HG02852 (cell line): ENCODE data around the gene HSPA4.
"Not testable (repeated sequence)": the region's sequence is repeated elsewhere in the genome, so short reads cannot be mapped to it uniquely, and the experiment has no call there.

Source experiments
- ATAC-seq: cut with Tn5 transposase; IDR thresholded peaks from one replicate; pipeline ENCODE4 v1.9.1; 2021; ENCODE audit warnings: mild to moderate bottlenecking, moderate library complexity; ENCODE audit not compliant: unreplicated experiment

Gene HSPA4

DNA sequence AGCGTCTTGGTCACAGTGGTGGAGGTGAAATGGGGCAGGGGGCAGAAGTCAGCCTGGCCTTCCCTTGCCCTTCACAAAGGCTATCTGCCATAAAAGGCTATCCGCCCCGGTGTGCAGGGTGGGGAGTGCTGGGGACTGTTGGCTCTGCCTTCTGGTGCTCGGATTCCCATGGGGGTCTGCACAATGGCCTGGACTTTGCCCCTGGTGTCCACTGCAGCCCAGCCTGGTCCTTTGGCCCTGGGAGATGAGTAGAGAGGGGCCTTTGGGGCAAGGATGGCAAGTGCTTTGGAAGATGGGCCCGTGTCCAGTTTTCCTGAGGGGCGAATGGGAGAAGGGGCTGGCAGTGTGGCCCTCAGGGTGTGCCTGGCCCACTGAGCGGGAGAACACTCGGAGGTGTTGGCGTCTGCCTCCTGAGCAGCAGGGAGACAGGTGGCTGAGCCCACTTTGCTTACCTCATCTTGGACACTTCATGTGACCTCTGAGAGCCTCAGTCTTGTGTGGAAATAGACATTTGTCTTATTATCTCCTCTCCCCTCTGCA, 69.9 kb downstream of the HSPA4 start:
- ATAC-seq, result no peak

DNA sequence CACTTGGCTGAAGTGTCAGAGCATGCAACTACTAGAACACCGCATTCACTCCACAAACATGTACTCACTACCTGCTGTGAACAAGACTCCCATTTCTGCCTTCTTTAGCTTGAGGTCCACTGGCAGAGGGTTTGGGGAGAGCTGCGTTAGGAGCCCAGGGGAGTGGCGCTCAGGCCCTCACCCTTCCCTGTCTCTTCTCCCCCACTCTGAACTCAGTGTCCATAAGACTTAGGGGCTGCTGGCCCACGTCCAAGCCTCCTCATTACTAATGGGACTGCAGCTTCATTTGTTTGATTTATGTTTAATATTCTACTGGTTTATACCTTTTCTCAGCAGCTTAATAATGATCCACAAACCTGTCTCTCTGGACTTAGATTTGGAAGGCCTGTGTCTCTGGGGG, 70.9 kb downstream of the HSPA4 start:
- ATAC-seq, result no peak

DNA sequence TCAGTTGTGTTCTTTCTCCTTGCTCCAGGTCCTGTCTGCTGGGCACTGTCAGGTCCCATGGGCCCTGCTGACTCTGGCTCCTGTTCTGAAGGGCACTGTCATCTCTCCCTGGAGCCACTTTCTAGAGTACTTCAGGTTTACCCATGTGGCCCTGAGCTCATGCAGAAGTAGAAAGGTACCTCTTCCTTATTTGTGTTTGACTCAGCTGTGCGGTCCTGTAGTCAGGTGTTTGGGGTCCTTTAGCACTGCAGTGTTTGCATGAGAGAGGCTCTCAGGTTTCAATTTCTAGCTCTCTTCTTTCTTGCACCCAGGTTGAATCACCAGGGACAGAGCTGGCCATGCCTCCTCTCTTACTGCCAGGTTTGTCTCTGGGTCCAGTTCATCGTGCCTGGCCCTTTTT, 71.5 kb downstream of the HSPA4 start:
- ATAC-seq, result peak; percentile 45

DNA sequence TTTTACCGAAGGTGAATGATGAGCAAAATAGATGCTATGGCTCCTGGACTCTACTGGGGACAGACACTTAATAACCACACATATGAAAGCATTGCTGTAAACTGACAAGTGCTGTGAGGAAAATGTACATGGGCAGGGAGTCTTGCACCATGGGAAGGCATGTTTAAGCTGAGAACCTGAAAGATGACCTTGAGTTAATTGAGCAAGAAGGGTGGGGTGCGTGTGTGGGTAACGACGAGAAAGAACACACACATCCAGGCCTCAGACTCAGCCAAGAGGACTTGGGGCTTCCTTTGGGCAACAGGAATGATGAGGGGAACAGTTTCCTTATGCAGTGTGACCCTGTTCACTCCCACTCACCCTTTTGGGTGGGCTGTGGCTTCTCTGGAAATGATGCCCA, 73.1 kb downstream of the HSPA4 start:
- no peak for ATAC-seq

DNA sequence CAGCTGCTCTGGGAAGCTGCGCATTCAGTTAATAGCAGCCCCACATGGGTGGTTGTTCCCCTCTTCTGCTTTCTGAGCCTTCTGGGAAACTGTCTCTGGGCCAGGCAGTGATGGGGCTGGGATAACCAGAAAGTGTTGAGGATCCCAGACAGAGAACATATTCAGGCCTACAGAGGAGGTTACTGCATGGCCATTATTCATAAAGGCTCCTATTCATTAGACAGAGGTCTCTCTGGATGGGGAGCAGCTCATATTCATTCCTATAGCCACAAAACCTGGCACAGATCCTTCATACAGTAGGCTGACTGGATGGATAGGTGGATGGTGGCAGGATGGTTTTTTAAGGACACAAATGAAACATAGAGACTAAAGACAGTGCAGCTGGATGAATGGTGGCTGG, 76.3 kb downstream of the HSPA4 start:
- no peak for ATAC-seq

DNA sequence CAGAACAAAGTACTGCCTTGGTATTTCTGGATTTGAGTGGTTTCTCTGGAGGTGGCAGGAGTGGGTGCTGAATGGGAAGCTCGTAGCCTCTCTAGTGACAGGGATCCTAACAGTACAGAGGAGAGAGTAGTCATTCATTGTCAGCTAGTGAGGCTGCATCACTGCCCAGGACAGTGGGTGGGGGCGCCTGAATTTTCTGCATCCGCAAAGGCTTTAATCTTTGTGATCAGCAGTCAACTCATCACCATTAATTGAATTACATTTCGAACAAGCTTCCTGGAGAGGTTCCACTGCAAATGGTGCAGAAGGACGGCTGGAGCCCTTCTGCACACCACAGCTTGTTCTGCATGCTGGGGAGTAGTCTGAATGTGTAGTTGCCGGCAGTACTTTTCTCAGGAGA, 77.5 kb downstream of the HSPA4 start:
- no peak for ATAC-seq

DNA sequence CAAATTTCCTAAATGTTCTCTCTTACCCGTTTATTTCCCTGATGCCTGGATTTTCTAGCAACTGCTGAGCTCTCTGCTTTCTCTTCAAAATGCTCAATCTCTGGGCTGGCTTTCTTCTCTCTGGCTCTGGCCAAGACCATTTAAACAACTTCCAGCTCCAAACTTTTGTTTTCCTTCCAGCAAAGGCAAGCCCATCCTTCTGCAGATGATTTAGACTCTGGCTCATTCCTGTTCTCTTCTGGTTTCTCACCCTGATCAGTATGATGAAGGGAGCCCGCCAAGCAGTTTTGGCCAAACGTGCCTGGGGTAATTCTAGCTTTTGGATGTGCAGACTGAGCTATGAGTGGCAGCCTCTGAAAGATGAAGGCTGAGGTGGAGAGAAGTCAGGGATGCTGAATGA, 78.1 kb downstream of the HSPA4 start:
- ATAC-seq, result no peak

DNA sequence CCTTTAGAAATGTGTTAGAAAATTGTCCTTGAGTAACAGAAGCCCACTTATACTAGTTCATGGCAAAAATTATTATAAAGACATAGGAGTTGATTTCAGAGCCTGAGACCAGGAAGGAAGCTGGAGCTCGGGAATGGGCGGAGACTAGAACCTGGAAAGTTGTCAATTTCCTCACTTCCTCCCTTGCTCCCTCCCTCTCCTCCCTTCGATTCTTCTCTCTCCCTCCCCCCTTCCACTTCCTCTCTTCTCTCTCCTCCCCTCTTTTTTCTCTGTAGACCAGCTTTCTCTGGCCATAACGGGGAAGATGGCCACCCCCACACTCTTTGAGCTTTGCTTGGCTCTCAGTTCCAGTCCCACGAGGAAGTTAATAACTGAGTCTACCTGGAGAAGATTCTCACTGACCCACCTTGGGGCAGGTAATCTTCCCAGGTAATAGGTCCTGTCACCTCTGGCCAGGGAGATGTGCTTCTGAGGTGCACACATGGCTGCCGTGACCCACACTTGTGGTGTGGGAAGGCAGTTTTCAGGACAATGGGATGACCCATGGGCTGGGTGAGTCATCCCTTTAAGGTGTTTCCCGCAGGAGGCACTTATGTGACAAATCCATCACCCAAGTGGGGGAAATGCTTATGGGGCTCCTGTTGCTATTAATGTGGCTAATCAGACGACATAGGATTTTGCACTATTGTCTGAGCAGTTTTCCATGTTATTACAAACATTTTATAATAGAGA, 78.7 kb downstream of the HSPA4 start:
- ATAC-seq, result no peak

DNA sequence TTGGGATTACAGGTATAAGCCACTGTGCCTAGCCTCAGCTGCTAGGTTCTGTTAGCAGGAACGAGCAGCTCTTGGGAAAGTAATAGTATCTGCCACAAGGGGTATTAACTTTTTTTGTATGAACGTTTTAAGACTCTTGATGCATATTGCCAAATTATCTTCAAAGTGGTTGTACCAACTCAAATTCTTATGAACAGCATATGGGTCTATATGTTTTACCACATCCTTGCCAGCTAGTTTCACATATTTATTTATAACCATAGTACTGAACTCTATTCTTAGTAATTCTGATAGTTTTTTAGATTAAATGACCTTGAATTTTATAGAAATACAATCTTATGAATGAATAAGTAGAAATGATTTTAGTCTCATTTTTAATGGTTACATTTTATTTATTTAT, 80.9 kb downstream of the HSPA4 start:
- ATAC-seq, result no peak

DNA sequence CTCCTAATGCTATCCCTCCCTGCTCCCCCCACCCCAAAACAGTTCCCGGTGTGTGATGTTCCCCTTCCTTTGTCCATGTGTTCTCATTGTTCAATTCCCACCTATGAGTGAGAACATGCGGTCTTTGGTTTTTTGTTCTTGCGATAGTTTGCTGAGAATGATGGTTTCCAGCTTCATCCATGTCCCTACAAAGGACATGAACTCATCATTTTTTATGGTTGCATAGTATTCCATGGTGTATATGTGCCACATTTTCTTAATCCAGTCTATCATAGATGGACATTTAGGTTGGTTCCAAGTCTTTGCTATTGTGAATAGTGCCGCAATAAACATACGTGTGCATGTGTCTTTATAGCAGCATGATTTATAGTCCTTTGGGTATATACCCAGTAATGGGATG, 81.4 kb downstream of the HSPA4 start:
- ATAC-seq, result not testable (repeated sequence)

DNA sequence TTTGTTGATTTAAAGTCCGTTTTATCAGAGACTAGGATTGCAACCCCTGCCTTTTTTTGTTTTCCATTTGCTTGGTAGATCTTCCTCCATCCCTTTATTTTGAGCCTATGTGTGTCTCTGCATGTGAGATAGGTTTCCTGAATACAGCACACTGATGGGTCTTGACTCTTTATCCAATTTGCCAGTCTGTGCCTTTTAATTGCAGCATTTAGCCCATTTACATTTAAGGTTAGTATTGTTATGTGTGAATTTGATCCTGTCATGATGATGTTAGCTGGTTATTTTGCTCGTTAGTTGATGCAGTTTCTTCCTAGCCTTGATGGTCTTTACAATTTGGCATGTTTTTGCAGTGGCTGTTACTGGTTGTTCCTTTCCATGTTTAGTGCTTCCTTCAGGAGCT, 85.1 kb downstream of the HSPA4 start:
- not testable (repeated sequence) for ATAC-seq

DNA sequence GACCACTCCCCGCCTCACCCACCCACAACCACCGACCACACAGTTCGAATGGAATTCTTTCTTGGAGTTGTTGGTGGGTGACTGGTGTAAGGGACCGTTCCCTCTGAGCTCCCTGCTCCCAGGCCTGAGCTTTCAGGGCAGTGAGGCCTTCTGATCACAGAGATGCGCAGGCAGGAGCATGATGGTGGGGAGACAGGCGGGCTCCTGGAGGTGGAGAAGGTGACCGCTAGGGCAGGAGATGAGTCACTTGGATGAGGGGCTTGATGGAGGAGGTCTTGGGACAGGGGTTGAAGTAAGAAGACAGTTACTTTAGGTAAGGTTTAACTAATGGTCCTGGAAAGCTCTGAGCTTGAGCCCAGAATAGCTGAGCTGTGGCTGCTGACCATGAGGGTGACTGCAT, 88.5 kb downstream of the HSPA4 start:
- ATAC-seq, result no peak

DNA sequence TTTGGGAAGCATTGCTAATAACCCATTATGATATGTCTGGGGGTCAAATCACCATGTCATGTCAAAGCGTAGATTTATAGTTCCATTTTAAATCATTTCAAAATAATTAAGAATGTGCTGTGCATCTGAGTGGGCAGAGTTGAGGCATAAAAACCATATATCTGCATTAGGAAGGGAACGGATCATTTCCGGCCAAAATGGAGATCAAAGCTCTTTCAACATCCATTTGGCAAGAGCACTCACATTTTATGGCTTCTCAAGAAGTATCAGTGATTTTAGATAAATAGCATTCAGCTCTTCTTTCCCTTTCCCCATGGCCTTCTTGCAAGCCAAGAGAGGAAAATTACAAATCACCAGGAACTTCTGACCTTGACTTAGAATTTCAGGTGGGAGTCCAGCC, 89.9 kb downstream of the HSPA4 start:
- no peak for ATAC-seq

DNA sequence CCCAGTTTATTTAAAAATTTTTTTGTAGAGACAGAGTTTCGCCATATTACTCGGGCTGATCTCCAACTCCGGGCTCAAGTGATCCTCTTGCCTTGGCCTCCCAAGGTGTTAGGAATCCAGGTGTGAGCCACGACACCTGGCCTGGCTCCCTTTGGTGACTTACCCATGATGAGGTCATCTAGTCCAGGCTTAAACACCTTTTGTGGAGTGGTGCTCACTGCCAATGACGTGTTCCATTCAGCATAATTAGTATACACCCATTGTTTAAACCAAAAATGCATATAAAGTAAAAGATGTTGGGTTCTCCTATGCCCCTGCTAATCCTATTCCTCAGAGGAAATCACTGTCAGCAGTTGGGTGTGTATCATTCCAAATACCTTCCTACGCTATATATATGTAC, 91.0 kb downstream of the HSPA4 start:
- ATAC-seq, result no peak

DNA sequence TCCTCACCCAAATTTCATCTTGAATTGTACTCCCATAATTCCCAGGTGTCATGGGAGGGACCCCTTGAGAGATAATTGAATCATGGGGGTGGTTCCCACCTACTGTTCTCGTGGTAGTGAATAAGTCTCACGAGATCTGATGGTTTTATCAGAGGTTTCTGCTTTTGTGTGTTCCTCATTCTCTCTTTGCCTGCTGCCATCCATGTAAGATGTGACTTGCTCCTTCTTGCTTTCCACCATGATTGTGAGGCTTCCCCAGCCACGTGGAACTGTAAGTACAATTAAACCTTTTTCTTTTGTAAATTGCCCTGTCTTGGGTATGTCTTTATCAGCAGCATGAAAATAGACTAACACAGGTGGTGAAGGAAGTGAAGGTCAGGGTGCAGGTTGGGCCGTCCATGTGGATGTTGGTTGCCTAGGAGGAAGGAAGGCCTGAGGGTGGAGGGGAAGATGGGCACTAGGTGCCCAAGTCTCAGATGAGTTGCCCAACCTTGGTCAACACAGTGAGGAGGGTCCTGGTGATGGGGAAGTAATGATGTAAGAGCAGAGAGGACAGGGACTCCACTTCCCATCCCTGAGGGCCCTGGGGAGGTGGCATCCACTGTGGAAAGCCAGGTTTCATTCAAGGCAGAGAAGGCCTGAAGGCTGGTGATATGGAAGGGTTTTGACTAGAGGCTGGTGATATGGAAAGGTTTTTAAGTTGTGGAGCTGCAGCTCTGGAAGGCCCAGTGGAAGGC, 92.6 kb downstream of the HSPA4 start:
- no peak for ATAC-seq

DNA sequence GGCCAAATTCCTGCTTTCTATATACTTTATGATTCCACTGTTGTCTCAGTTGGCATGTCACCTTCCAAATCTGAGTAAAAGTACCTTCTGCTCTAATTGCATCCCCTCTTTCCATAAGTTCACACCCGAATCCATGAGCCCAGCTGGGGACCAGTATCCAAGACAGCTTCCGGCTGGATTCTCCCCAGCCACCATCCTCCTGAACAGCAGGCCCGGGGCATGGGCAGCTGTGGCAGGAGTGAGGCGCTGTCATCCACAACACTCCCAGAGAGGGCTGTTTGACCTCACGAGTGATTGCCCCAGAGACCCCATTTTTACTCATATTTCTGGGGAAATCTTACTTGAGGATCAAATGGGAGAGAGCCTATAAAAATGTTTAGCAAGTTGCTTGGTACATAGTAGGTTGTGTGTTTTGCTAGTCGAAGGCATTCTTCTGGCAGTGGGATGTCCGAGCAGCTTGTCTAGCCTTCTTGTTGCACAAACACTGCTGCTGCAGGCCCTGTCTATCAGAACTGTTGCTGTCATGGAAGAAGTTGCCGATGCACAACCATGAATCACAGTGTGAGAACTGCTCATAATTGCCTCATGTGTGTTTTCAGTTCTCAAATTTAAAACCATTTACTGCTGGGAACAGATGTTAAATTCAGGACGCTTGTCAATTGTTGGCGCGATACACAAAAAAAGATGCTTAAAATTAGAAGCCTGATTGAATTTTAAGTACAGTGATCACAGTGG, 93.8 kb downstream of the HSPA4 start:
- ATAC-seq, result no peak

DNA sequence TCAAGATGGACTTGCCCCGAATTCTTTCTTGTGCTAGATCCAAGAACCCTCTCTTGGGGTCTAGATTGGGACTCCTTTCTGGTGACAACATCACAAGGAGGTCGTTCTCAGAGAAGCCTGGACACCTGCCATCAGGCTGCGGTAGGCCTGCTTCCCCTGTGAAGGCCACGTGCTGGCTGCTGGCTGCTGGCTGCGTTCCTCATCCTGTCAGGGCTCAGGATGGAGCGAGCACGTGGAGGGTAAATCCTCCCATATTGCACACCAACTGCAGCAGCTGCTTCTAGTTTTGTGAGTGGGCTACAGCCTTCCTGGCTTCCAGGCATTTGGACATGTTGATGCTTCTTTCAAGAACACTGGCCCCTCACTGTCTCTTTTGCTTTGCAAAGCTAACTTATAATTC, 95.6 kb downstream of the HSPA4 start:
- ATAC-seq, result no peak

DNA sequence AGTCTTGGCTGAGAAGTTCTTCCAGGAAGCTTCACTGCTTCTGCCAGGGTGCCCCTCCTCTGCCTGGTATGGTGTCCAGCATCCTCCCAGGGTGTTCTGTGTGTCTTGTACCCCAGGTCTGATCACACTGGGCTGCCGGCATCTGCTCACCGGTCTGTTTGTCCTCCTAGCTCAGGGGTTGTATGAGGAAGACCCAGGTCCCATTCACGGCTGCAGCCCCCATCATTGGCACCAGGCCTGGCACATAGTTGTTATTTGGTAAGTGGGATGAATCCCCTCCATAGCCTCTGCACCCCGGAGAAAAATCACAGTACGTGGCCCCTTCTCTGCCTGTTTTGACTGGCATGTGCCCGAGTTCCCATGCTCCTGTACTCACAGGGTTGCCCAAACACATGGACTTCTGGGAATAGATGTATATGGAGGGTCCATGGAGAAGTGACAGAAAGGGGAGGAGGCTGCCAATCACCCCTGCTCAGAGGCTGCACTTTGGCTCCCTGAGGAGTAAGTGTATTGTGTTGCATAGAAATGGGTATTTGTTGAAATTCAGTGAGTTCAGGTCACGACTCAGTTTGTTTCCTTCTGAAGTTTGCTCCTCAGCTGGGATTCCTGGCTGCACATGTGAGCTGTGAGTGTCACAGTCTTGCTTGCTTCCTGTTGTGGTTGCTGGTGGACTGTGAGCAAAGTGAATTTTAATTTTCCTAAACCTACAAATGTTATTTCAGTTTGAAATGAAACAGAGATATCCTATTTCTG, 96.2 kb downstream of the HSPA4 start:
- no peak for ATAC-seq

DNA sequence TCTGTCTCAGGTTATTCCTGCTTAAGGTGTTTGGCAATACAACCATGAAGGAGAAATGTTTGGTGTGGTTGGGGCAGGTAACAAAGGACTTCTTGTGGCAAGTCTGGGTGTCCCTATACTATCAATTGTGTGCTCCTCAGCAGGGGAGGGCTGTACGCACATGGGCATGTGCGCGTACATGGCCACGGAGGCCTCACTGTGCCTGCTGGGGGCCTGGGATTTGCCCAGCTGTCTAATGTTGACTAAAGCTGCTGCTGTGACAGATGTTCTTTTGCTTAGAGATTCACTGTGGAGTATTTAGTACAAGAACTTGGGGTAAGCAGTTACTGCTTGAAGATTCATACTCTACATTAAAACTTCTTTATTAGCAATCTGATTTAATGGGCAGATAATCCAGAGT, 97.5 kb downstream of the HSPA4 start:
- ATAC-seq, result no peak

DNA sequence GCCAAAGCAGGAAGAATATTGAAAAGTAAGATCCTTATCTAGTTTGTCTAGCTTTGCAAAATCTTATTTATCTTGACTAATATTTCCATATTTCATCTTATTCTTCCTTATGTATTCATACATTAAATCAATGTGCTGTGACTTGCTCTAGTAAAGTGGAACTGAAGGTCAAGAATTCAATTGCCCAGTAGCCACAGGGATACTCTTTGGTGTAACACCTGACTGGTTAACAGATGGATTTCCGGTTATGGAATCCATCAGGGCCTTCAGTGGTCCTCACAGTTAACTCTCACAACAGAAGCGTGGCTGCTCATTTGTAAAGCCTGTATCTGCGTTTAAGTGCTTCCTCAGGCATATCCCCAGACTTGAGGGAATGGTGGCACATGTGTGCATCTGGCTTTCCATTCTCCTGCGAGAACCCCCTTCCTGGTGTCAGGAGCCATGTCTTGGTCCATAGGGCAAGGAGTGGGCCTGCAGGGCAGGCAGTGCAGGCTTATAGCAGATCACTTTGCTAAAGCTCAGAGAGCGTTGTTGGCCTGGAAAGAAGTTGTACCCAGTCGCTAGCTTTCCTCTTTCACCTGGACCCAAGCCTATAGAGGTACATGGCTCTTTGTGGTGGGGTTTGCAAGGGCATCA, 99.2 kb downstream of the HSPA4 start:
- ATAC-seq, result no peak
